ENCODE results near the gene TPRG1L.

DNA sequence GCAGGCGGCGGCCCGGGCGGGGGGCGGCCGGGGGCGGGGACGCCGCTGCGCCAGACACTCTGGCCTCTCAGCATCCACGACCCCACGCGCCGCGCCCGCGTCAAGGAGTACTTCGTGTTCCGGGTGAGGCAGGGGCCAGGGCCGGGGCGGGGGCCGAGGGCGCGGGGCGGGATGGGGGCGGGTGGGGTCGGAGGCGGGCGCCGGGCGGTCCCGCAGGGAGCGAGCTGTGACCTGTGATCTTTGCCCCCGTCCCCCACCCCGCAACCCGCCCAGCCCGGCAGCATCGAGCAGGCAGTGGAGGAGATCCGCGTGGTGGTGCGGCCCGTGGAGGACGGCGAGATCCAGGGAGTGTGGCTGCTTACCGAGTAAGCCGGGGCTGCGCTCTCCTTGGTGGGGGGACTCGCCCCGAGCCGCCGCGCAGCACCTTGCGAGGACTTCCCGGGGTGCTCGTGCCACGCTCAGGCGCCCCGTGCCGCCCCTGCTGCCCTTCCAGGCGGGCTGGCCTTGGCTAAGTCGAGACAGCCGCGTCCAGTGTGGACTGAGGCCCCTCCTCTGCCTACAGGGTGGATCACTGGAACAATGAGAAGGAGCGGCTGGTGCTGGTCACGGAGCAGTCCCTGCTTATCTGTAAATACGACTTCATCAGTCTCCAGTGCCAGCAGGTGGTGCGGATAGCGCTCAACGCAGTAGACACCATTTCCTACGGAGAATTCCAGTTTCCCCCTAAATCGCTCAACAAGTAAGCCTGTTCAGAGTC lies 514 bp downstream of the TPRG1L start:
- TF ChIP-seq ZNF384 (IDR thresholded peaks at IDR 0.05) (no peak), HDGF (IDR thresholded peaks at IDR 0.05; ENCODE audit: borderline replicate concordance) (no peak), SP1 (IDR thresholded peaks at IDR 0.05) (no peak)
- TF ChIP-seq, protein P1, sequence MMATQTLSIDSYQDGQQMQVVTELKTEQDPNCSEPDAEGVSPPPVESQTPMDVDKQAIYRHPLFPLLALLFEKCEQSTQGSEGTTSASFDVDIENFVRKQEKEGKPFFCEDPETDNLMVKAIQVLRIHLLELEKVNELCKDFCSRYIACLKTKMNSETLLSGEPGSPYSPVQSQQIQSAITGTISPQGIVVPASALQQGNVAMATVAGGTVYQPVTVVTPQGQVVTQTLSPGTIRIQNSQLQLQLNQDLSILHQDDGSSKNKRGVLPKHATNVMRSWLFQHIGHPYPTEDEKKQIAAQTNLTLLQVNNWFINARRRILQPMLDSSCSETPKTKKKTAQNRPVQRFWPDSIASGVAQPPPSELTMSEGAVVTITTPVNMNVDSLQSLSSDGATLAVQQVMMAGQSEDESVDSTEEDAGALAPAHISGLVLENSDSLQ (IDR thresholded peaks at IDR 0.05): no peak

Data from HEK293T (cell line).